Measurements from ENCODE around the gene EPHA4.

Gene EPHA4

GRCh38 chr2:221574231-221574570 is 2.1 kb upstream of the EPHA4 start:
- TF ChIP-seq, protein P1, sequence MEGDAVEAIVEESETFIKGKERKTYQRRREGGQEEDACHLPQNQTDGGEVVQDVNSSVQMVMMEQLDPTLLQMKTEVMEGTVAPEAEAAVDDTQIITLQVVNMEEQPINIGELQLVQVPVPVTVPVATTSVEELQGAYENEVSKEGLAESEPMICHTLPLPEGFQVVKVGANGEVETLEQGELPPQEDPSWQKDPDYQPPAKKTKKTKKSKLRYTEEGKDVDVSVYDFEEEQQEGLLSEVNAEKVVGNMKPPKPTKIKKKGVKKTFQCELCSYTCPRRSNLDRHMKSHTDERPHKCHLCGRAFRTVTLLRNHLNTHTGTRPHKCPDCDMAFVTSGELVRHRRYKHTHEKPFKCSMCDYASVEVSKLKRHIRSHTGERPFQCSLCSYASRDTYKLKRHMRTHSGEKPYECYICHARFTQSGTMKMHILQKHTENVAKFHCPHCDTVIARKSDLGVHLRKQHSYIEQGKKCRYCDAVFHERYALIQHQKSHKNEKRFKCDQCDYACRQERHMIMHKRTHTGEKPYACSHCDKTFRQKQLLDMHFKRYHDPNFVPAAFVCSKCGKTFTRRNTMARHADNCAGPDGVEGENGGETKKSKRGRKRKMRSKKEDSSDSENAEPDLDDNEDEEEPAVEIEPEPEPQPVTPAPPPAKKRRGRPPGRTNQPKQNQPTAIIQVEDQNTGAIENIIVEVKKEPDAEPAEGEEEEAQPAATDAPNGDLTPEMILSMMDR (IDR thresholded peaks at IDR 0.05; ENCODE audit: low read depth, low read length): no peak
- peak overlapping the region; percentile 66 for H3K4me3 ChIP-seq (ENCODE audit: low read depth, low read length)
- DNase-seq (ENCODE audit: low read depth, low spot score): no peak
- in situ Hi-C loops (cut with HindIII; ENCODE audit: low sequenced_read_pairs): no loop called here

- TF ChIP-seq, protein P1 (IDR thresholded peaks at IDR 0.05; ENCODE audit: low read depth, low read length): peak; percentile 87
- in situ Hi-C loops (cut with HindIII; ENCODE audit: low sequenced_read_pairs): no loop called here
- peak; percentile 84 for DNase-seq (ENCODE audit: low read depth, low spot score)
- H3K4me3 ChIP-seq (ENCODE audit: low read depth, low read length): peak overlapping the region; percentile 66
Measured at GRCh38 chr2:221573430-221574230, 1.5 kb upstream of the EPHA4 start.

DNA sequence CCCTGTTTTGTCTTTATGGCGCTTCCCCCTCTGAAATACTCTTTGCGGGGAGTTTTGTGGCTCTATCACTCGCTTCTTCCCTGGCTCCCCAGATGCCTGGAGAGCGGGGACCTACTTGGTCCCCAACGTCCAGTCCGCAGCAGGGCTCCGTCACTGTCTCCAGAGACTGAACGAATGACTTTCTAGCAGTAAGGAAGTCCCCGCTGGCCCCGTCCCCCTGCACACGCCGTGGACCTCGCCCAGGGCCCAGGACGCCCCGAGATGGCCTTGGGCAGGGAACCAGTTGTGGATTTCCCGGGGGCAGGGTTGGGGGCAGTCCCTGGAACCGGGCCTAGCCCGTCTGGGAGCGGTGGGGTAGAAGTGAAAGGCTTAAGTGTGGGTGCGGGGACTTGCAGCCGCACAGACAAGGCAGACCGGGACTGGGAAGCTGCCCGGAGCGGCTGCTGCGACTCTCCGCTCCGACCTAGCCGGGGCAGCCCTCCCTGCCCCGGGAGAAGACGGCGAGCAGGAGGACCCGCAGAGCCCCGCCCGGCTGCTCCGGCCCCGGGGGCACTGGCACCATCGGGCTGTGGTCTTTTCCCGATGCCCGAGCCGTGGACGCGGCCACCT is 821 bp upstream of the EPHA4 start:
- in situ Hi-C loops (cut with HindIII; ENCODE audit: low sequenced_read_pairs): no loop called here
- TF ChIP-seq, protein P1 (IDR thresholded peaks at IDR 0.05; ENCODE audit: low read depth, low read length): no peak
- H3K4me3 ChIP-seq (ENCODE audit: low read depth, low read length): peak overlapping the region; percentile 66
- peak; percentile 61 for DNase-seq (ENCODE audit: low read depth, low spot score)

DNA sequence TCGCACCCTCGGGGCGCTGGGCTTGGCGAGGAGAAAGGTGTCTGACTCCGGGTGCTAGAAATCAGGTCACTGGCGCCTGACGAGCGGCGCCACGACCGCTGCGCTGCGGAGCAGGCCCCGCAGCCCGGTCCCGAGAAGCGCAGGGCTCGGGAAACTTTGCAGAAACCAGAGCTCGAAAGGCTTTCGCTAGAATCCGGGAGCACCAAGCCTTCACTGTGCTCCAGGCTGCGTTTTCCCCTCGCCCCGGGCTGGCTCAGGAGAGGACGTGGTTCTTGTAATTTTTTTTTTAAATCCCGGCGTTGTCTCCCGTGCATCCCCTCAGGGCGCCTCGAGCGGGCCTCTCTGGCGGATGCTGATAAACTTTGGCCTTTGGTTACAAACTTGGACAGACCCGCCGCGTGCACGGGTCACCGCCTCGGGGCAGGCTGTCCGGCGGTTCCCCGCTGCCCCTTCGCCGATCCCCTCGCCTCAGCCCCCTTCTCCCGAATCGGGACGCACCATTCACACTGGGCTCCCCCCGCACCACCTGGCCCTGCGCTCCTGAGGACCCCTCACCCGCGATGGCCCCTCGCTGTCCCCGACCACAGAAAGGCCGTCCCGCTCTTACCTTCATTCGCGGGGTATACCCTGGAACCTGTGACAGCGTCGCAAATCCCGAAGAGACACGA is 419 bp downstream of the EPHA4 start:
- peak; percentile 45 for DNase-seq (ENCODE audit: low read depth, low spot score)
- H3K4me3 ChIP-seq (ENCODE audit: low read depth, low read length): peak overlapping the region; percentile 68
- TF ChIP-seq, protein P1 (IDR thresholded peaks at IDR 0.05; ENCODE audit: low read depth, low read length): no peak
- in situ Hi-C loops (cut with HindIII; ENCODE audit: low sequenced_read_pairs): no loop called here

GRCh38 chr2:221571025-221571550 is 1.0 kb downstream of the EPHA4 start:
- TF ChIP-seq, protein P1 (IDR thresholded peaks at IDR 0.05; ENCODE audit: low read depth, low read length): no peak
- H3K4me3 ChIP-seq (ENCODE audit: low read depth, low read length): peak overlapping the region; percentile 68
- in situ Hi-C loops (cut with HindIII; ENCODE audit: low sequenced_read_pairs): no loop called here
- DNase-seq (ENCODE audit: low read depth, low spot score): no peak

GRCh38 chr2:221570321-221570935 is 1.7 kb downstream of the EPHA4 start:
- TF ChIP-seq, protein P1 (IDR thresholded peaks at IDR 0.05; ENCODE audit: low read depth, low read length): no peak
- peak; percentile 20 for DNase-seq (ENCODE audit: low read depth, low spot score)
- in situ Hi-C loops (cut with HindIII; ENCODE audit: low sequenced_read_pairs): no loop called here
- peak overlapping the region; percentile 68 for H3K4me3 ChIP-seq (ENCODE audit: low read depth, low read length)

Measured in astrocyte of the spinal cord (primary cell).